Measurements from ENCODE around the gene TMEM108.

GRCh38 chr3:133295944-133296917 lies 258.0 kb downstream of the TMEM108 start:
- TF ChIP-seq CTCF (IDR thresholded peaks at IDR 0.05) (no peak), EP300 (IDR thresholded peaks at IDR 0.05) (no peak)
